WERI-Rb-1 (cell line): ENCODE measurements around the gene GMDS.

Source experiments
- DNase-seq: peaks from one replicate; pipeline ENCODE4 v3.0.0-alpha.2; 2020
- H3K27ac ChIP-seq: fragments of 250-450 bp; sonication (Bioruptor Pico); 2 replicates; pipeline ENCODE4 v1.5.1; 2020; ENCODE audit warnings: mild to moderate bottlenecking, moderate library complexity
- H3K27me3 ChIP-seq: fragments of 250-450 bp; sonication (Bioruptor Pico); 2 replicates; pipeline ENCODE4 v1.5.1; 2021; ENCODE audit warnings: mild to moderate bottlenecking, low read depth, moderate library complexity; ENCODE audit not compliant: insufficient read depth, severe bottlenecking
- H3K36me3 ChIP-seq: fragments of 250-450 bp; sonication (Bioruptor Pico); 2 replicates; pipeline ENCODE4 v1.5.1; 2020; ENCODE audit warnings: mild to moderate bottlenecking, moderate library complexity
- H3K4me3 ChIP-seq: 2 replicates; pipeline ENCODE4 v1.5.1; 2011; ENCODE audit warnings: low read depth, mild to moderate bottlenecking, control low read depth, low read length
- H3K9me3 ChIP-seq: fragments of 250-450 bp; sonication (Bioruptor Pico); 2 replicates; pipeline ENCODE4 v1.5.1; 2021; ENCODE audit warnings: mild to moderate bottlenecking, moderate library complexity; ENCODE audit not compliant: severe bottlenecking
- TF ChIP-seq, protein P1 (sequence below): IDR thresholded peaks from 2 replicates; pipeline ENCODE4 v1.5.1; 2011; ENCODE audit warnings: low read depth, mild to moderate bottlenecking, control low read depth, inconsistent platforms, low read length

The GMDS gene

DNA sequence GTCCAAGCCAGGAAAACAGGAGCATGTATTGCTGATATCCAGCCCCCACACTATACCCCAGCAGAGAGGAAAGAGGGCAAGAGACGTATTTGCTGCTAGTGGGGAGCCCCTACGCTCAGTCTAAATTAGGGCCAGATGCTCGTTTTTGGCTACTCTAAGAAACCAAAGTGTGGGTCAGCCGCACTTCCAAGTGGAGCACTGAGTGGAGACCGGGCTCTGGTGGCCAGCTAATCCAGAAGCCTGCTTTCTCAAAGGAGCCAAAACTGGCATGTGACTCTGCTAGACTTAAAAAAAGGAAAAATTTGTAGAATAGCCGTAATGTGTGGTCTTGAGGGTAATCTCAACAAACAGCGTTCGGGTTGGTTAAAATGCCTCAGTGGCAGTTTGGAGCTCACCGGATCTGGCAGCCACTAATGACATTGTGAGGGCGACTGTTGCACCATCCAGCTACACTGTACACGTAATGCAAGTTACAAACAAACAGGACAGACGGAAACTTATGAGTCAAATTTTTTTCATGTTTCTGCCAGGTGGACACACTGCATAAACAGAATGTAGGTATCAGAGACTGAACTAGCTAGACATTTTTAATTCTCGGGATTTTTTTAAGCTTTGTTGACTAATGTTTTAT lies 404.8 kb downstream of the GMDS start:
- Histone ChIP-seq H3K27ac (no peak overlapping the region), H3K4me3 (no peak overlapping the region), H3K9me3 (peaks cover 6% of the 10 kb centered on the region), H3K27me3 (no peaks in the 10 kb centered on the region), H3K36me3 (no peaks in the 10 kb centered on the region)
- DNase-seq: no peak
- TF ChIP-seq, protein P1, sequence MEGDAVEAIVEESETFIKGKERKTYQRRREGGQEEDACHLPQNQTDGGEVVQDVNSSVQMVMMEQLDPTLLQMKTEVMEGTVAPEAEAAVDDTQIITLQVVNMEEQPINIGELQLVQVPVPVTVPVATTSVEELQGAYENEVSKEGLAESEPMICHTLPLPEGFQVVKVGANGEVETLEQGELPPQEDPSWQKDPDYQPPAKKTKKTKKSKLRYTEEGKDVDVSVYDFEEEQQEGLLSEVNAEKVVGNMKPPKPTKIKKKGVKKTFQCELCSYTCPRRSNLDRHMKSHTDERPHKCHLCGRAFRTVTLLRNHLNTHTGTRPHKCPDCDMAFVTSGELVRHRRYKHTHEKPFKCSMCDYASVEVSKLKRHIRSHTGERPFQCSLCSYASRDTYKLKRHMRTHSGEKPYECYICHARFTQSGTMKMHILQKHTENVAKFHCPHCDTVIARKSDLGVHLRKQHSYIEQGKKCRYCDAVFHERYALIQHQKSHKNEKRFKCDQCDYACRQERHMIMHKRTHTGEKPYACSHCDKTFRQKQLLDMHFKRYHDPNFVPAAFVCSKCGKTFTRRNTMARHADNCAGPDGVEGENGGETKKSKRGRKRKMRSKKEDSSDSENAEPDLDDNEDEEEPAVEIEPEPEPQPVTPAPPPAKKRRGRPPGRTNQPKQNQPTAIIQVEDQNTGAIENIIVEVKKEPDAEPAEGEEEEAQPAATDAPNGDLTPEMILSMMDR: no peak

DNA sequence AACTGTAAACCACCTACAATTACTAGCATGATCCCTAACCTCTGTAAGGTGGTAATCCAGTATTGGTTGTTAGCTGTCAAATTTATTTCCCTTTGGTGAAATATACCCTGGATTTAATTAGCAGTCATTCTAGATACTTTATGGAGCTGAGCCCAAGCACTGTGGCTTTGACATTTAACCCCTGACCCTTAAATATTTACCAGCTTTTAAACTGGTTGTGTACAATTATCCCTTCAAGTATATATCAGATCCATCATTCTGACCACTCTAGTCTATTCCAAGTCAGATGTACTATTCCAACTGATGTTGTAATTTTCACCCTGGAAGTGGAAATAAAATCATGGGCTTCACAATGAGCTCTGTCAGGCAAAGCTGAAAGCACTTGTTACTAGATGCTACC lies 406.0 kb downstream of the GMDS start:
- Histone ChIP-seq H3K27me3 (no peaks in the 10 kb centered on the region), H3K36me3 (no peaks in the 10 kb centered on the region), H3K9me3 (no peaks in the 10 kb centered on the region), H3K27ac (no peak overlapping the region), H3K4me3 (no peak overlapping the region)
- TF ChIP-seq, protein P1: no peak
- DNase-seq: no peak

DNA sequence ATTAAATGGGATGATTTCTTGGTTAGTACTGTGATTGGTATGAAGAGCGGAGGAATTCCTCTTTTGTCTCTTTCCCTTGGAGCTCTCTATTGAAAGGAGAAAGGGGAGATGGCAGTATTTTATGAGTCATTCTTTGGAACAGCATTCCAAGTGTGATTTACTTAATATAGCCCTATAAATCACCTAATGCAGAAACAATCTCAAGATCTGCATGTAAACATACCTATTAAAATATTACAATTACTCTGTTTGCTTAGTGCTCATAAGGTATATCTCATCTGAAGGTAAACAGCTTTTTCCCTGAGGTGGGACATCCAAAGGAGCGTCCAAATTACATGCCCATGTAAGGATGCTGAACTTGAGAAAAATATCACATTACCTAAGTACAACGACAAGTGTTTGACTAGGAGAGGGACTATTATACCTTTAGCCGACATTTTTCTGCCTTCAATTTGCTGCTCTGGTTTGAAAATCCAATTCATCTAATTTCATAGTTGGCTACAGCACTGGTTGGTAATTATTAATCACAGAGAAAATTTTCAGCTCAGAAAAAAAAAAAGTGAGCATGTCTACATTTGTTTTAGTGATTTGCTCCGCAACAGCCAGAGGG lies 406.7 kb downstream of the GMDS start:
- Histone ChIP-seq H3K9me3 (no peaks in the 10 kb centered on the region), H3K4me3 (no peak overlapping the region), H3K36me3 (no peaks in the 10 kb centered on the region), H3K27ac (no peak overlapping the region), H3K27me3 (no peaks in the 10 kb centered on the region)
- TF ChIP-seq, protein P1: no peak
- DNase-seq: no peak

DNA sequence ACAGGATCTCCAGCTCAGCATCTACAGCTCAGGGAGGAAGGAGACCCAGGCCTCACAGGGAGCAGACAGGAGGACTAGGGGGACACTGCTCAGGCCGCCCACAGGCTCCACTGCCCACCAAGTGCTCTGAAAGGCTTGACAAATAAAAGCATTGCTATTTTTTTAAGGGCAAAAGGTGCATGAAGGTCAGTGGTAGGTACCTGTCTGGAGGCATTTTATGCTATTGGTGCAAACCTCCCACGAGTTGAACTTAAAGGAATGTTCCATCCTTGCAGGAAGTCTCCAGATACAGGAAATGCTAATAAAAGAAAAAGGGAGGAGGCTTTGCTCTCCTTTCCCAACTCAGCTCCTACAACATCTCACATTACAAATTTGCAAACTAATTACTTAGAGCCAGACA lies 407.6 kb downstream of the GMDS start:
- Histone ChIP-seq H3K27ac (no peak overlapping the region), H3K36me3 (no peaks in the 10 kb centered on the region), H3K9me3 (no peaks in the 10 kb centered on the region), H3K4me3 (no peak overlapping the region), H3K27me3 (no peaks in the 10 kb centered on the region)
- TF ChIP-seq, protein P1: no peak
- no peak for DNase-seq

DNA sequence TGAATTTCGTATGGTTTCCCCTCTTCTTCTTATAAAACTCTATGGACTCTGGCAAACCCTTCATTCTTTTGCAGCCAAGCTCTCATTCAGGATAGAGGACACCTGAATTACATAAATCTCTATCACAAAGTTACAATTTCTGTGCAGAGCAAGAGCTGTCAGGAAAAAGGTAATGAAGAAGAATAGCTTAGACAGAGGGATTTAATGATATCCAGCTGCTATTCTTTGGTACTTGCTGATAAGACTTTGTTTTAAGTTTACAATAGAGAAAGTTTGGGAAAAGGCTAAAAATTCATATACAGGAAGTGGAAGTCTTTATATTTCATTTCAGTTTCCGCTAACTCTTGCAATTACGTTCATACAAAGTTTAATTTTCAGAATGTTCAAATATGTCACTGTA lies 408.7 kb downstream of the GMDS start:
- no peaks in the 10 kb centered on the region for H3K9me3 ChIP-seq
- no peaks in the 10 kb centered on the region for H3K36me3 ChIP-seq
- no peak overlapping the region for H3K27ac ChIP-seq
- DNase-seq: no peak
- TF ChIP-seq, protein P1: no peak
- no peak overlapping the region for H3K4me3 ChIP-seq
- H3K27me3 ChIP-seq: no peaks in the 10 kb centered on the region
